ENCODE measurements around the gene TUT7. TPM values are rescaled to one million over a fixed set of nuclear protein-coding genes. Genes with fewer than 3 reads are reported as not detected.
"Not testable (repeated sequence)": the region's sequence is repeated elsewhere in the genome, so short reads cannot be mapped to it uniquely, and the experiment has no call there.

The TUT7 gene
- total RNA-seq, 1 donor from 2014 or later, result 16.0 TPM

DNA sequence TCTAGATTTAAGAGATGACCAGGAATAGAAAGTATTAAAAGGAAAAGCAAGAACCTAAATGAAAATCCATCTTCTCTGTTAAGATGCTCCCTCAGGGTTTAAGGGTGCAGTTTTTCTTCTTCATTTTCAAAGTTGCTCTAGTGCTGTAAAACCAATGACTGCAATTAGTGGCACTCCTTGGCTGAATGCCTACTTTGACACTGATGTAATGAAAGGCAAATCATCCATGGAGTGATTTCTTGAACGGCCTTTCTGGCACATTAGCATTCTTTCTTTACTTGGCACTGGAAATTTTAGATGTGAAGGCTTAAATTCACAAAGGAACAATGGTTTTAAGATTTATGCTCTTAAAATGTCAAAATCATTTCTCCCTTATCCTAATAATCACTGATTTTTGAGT lies 52.5 kb downstream of the TUT7 start:
- no peak for DNase-seq (ENCODE audit: low read depth in 2 of 2)

DNA sequence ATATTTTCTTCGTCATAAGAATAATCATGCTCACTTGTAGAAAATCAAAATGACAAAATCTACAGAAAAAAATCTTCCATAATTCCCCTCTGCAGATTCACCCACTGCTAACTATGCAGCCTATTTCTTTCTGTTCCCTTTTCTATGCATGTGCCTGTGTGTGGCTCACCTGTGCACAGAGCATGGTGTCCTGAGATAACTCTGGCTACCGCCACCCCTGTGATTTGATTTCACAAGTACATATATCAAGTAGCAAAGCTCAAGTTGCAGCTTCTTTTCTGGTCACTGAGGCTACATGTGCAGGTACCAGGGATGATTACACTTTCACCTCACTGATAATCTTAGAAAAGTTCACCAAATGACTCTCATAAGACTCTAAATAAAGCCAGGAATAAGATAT lies 53.5 kb downstream of the TUT7 start:
- no peak for DNase-seq (ENCODE audit: low read depth in 2 of 2)

DNA sequence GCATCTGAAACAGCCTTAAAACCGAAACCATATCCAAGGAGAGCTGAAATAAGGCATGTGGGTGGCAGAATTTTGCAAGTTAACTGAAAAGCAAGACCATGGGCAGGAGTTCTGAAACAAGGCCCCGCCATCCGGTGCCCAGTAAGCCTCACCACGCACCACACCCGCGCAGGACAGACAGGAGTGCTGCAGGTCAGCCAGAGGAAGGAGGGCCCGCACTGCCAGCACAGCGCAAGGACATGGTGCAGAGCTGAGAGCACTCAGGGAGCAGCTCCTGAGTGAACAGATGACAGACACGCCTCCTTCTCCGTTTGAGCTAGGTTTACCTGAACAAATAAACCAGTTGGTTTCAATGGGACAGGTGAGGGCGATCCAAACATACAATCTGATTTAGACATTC lies 55.3 kb downstream of the TUT7 start:
- DNase-seq (ENCODE audit: low read depth in 2 of 2), result no peak

DNA sequence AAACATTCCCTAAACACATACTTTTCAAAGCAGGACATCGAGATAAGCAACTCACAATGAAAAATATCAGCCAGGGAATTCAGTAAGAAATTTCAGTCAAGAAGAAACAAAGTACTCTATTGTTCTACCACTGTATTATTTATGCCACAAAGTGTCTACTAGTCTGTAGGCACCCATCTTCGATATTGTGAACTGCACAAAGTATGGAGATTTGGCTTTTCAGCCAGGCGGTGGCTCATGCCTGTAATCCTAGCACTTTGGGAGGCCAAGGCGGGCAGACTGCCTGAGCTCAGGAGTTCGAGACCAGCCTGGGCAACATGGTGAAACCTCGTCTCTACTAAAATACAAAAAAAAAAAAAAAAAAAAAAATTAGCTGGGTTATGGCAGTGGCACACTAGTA lies 63.9 kb downstream of the TUT7 start:
- DNase-seq (ENCODE audit: low read depth in 2 of 2), result not testable (repeated sequence)

DNA sequence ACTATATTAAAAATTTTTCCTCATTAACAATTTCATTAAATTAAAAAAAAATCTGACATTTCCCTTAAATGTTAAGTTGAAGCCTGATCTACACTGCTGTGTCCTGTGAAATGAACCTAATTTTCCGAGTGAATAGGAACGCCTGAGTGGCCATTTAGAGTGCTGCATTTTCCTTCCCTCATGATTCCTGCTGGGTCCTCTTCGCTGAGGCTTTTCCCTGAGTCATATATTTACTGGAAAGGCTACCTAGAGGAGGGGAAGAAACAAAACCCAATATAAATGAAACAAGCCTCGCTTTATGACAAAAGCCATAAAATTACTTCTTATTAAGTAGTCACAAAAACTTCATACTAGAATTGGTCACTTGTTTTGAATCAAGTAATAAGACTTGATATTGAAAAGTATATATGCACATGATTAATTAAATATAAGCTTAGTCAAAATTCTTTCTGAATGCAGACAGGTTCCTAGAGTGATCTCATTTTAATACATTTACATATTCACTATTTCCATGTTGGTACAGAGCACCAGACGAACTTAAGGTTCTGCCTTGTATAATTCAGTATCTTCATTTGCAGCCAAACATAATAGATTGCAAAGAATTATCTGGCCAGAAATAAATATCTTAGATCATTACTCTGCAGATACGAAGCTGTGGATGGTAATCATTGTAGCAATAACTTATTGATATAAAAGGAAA lies 65.6 kb downstream of the TUT7 start:
- no peak for DNase-seq (ENCODE audit: low read depth in 2 of 2)

DNA sequence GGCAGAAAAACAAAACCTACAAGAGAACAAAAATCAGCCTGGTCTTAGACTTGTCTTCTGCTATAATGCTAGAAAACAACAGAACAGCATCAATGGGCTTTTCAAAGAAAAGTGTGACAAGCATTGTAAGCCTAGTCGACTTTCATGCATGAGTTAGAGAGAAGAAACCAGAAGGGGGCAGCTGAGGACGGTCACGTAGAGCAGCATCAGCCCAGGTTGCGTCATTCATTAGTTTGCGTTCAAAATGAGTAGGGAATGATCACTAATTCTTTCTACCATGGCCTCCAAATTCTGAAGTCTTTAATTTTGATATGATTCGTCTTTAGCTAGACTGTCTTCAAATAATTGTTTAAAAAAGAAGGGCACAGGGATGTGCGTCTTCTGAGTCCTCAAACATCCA lies 67.2 kb downstream of the TUT7 start:
- peak in 1 of 2 donors; percentile 34 for DNase-seq (ENCODE audit: low read depth in 2 of 2)

DNA sequence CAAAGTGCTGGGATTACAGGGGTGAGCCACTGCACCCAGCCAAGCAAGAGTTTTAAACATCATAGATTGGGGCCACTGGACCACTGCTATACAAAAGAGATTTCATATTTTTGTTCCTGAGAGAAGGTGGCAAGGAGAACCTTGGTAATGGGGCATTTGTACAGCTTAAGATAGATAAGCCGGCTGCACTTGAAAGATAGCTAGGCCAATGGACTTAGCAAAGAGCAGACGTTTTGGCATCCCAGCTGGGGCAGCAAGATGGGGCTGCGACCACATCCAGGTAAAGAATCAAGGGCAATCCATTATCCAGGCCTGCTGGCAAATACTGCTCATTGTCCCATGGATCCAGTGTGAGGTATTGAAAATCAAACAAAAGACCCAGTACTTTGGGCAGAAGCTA lies 67.9 kb downstream of the TUT7 start:
- no peak for DNase-seq (ENCODE audit: low read depth in 2 of 2)

DNA sequence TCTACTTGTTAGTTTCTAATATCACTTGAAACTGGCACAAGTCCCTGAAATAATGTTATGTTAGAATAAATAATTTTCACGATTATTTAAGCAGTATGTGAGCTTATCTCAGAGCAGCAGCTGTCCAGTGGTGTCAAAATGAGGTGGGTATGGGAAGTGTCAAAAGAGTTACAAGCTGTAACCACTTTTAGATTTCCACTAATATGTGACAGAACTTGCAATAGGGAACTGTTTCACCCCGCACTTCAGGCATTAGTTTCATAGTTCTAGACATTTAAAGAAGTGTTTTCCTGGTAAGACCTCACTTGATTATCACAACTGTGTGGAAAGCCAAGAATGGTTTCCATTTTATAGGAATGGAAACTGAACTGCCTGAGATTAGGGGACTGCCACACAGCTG lies 68.9 kb downstream of the TUT7 start:
- no peak for DNase-seq (ENCODE audit: low read depth in 2 of 2)

DNA sequence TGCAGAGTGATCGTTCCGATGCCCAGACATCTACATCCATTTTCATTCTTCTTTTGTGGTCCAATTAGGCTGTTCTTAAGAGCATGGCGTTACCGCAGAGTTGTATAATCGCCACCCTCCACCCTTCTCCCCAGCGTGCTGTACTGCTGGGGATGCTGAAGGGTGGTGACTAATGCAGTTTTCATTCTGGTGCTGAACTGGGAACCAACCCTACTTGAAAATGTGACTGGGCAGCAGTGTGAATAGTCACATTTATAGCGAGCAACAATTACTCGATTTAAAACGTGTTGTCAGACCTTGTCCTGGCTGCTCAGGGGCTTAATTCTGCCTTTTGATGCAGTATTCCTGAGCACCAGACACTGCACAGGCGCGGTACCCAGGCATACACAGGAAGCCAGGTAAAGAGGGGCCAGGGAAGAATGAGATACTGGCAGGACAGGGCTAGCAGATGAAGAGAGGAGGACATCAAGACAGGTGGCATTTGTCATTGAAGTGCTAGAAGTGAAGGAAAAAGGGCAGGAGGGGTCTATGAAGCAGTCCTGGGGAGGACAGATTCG lies 71.2 kb downstream of the TUT7 start:
- DNase-seq (ENCODE audit: low read depth in 2 of 2), result no peak

DNA sequence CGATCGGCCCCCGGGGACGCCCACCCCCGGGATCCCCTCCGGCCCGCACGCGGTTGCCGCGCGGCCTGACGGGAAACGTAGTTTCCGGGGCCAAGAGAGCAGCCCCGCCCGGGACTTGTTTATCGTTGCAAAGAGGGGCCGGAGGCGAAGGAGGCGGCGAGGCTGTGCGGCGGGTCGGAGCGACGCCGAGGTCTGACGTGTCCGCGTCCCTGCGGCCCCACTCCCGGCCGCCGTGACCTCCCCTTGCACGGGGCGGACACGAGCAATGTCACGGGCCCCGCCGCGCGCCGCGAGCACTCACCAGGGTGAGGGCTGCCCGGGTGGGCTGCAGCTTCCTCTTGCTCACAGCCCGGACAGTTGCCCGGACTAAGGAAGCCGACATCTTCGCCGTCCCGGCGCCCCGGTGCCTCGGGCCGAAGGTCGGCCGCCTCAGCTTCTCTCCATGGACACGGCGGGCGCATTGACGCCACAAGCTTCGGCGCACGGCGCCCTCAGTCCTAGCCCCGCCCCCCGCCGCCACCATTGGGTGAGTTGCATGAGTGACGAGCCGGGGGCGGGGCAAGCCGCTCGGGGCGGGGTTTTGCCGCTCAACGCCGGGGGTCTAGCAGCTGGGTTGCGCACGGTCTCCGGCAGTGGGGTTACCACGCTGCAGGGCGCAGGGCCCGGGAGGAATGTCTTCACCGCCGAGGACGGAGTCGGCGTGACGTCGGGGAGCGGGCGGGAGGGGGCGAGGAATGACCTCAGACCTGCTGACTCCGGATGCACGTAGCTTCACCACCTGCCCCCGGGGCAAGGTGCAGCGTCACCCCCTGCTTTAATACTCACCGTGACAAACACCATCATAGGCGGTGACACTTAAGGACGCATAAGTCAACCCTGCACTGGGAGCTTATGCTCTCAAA lies 71.9 kb downstream of the TUT7 start, which contains the start of gene ISCA1:
Gene ISCA1 (minus strand): TSS at position 462 of the 902 bp plus-strand sequence. CDS start 80 bp downstream, at position 382.
- peak; percentile 58 to 93 for DNase-seq (ENCODE audit: low read depth in 2 of 2)

DNA sequence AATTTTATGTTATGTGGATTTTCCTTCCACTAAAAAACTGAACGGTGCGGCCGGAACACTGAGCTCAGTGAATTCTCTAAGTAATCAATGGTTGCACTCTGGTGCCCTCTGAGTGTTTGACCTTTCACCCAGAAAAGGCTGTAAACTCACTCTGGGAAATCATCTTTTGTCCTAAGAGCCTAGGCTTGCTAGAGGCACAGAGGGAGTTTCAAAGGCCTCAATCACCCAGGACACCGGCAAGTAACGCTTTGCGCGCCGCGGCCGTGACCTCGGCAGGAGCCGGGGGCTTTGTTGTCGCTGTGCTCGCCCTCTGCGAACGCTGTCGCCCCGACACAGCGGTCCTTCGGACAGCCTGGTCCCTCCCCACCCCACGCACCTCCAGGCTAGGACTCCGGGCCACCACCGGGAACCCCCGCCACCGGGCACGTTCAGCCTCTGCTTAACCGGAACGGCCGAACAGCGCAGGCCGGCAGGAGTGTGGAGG lies 72.6 kb downstream of the TUT7 start:
- DNase-seq (ENCODE audit: low read depth in 2 of 2), result no peak

DNA sequence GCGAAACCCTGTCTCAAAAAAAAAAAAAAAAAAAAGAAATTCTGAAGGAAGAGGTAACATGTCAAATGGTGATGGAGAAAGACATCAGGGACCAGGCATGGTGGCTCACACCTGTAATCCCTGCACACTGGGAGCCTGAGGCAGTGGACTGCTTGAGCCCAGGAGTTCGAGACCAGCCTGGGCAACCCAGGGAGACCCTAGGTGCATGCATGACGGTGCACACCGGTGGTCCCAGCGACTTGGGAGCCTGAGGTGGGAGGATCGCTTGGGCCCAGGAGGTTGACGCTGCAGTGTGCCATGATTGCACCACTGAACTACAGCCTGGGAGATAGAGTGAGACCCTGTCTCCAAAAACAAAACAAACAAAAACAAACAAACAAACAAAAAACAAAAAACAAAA lies 73.6 kb downstream of the TUT7 start:
- DNase-seq (ENCODE audit: low read depth in 2 of 2), result no peak

DNA sequence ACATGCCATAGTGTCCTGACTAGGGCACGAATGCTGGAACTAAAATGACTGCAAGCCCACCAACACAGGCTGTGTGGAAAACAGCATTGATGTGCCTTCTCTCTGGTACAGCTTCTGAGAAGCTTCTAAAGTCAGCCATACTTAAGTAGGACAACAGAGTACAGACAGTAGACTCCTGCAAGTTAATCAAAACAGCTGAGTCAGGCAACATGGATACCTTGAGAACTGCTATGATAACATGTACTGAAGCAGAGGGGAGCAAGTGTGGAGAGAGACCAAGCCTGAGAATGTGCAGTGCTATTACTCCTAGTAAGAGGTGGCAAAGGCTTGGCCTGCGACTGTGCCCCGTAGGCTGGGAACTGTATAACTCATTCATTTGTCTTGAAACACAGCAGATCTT lies 74.4 kb downstream of the TUT7 start:
- DNase-seq (ENCODE audit: low read depth in 2 of 2), result no peak

DNA sequence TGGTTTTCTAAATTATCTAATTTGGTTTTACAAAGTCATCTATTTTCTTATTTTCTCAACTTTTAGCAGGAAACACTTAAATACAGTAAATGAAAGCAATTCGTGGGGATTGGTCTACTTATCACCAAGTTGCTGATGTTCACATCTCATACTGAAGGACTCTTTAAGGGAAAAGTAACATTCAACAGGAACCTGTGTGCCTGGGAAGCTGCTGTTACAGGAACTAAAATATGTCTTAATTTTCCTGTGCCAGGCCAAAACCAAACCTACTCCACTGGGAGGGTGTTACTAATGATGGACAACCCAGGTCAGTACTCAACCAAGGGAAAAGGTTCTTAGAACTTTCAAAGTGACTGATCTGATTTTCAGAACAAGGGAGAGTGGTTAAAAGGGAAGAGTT lies 77.1 kb downstream of the TUT7 start:
- DNase-seq (ENCODE audit: low read depth in 2 of 2), result no peak

DNA sequence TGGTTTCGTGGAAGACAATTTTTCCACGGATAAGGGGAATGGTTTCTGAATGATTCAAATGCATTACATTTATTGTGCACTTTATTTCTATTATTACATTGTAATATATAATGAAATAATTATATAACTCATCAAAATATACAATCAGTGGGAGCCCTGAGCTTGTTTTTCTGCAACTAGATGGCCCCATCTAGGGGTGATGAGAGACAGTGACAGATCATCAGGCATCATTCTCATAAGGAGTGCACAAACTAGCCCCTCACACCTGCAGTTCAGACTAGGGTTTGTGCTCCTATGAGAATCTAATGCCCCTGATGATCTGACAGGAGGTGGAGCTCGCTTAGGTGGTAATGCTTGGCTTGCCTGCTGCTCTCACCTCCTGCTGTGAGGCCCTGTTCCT lies 78.2 kb downstream of the TUT7 start:
- peak in 1 of 2 donors; percentile 24 for DNase-seq (ENCODE audit: low read depth in 2 of 2)

DNA sequence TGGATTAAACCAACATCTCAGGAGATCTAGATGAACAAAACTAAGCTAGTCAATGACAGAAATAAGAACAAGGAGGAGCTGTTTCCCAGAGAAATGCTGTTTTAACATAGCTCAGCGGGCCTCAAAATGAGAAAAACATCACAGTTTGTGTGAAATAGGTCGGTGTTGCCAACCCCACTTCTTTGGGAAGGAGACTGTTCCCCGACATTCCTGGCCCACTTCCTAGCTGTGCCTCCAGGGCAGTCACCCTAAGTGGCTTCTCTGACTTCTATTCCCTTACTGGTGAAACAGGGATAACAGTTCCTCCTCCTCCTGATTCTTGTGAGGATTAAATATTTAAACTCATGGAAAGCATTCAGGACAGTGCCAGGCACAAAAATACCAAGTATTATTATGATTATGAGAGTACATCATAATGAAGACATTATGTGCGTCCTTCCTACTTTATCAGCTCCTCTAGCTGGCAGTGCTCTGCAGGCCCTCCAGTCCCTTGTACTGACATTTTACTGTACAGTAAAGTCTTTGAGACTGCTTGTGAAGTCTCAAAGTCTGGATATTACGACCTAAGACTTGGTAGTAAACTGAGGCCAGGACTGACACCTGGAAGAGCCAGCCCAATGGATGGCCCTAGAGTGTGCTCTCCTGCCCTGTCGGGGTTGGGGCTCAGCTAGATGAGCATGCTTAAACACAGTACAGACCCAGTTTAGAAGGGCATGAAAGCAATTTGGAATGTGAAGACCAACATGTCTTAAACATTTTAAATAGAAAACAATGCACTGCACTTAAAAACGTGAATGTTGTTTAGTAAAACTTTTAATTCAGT lies 79.2 kb downstream of the TUT7 start:
- no peak for DNase-seq (ENCODE audit: low read depth in 2 of 2)

DNA sequence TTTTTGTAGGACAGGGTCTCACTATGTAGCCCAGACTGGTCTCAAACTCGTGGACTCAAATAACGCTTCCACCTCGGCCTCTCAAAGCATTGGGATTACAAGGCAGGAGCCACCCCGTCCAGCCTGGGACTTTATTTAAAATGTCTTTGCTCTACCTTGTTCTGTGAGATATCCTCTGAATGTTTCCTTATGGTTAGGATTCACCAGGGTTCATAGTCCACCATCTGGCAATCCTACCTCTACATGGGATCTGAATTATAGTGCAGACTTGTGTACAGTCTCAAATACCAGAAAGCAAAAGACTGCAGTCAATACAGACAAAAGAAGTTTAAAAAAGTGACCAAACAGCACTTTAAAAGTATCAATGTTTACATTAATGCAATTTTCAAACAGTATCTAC lies 82.0 kb downstream of the TUT7 start:
- DNase-seq (ENCODE audit: low read depth in 2 of 2), result no peak

DNA sequence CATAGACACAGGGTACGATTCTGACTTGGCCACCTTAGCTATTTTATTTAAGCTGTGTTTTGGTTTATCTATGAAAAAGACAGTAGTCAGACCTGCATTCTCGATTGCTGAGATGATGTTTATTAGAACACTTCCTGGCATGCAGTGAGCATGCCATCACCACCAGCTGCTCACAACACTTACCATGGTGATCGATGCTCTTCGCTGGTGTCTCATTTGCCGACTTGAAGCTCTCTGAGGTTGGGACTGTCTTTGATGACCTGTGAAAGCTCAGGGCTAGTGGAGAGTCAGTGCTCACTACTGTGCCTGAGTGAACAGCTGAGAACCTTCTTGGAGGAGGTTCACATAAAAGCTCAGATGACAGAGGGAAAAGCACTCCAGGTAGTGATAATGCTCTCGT lies 90.3 kb downstream of the TUT7 start:
- DNase-seq (ENCODE audit: low read depth in 2 of 2), result no peak

DNA sequence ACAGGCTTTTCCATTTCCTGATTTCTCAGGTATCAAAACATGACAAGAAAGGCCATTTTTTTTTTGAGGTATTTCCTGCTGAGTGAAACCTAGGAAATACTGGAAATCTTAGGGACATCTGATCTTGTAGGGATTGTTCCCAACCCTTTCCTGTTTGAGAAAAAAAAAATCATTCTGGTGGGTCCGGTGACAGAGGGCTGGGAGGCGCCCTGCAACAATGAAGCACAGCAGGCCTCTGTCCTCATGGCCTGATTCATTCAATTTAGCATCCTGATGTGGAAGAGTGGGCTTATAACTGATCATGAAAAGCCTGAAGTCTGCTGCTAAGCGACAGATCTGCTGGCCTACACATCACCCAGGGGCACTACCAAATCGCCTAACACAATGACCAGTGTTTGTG lies 91.7 kb downstream of the TUT7 start:
- peak in 1 of 2 donors; percentile 27 for DNase-seq (ENCODE audit: low read depth in 2 of 2)

DNA sequence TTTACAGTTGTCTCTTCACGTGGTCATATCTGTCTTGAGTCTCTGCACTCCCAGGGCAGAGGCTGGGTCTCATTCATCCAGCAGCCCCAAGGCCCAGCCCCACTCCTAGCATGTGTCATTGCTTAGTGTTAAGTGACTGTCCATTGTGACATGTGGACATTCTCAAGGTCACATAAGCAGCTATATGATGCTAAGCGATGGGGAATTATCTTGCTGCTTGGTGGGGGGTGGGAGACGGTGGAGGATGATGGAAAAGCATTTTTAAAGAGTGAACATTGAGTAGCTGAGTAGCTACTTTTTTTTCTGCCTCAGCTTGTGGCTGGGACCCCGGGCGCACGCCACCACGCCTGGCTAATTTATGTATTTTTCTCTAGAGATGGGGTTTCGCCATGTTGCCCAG lies 94.7 kb downstream of the TUT7 start, which contains the start of gene C9orf153:
Gene C9orf153 (minus strand): TSS at position 101 of the 400 bp plus-strand sequence. CDS start 30,054 bp downstream, outside the sequence.
- DNase-seq (ENCODE audit: low read depth in 2 of 2), result no peak

DNA sequence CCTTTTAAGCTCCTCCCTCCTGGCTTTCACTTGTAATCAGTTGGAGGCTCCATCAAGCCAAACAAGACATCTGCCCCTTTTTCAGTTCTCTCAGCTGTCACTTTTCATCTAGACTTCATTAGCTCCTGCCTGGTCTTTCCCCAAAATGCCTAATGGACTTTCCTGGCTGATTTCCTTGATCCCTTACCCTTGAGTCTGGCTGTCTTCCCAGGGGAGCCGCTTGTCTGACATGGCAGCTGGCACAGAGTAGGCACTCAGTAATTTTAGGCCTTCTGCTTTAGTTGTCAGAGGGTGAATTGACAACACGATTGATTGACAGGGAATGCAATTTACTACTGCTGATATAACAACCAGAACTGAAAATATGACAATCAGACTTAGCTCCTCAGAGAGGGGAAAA lies 96.8 kb downstream of the TUT7 start:
- DNase-seq (ENCODE audit: low read depth in 2 of 2), result no peak

Measured in dermis microvascular lymphatic vessel endothelial cell (primary cell).